K562 (cell line): ENCODE measurements around the gene LPIN2. TPM values are rescaled to one million over a fixed set of nuclear protein-coding genes. Genes with fewer than 3 reads are reported as not detected.
A peak's percentile ranks its signal among the peaks of the same experiment; 100 is the strongest.

ENCODE experiments used
- ATAC-seq: fragments of 200-7000 bp; cut with Tn5 transposase; 3 replicates; pipeline ENCODE4 v1.9.1; 2020; ENCODE audit warnings: moderate library complexity
- BruUV-seq: library from RNA; stranded (reverse); fragments of 400-500 nt; replicated peaks from 2 replicates; lab custom pipeline; 2021; lab: Mats Ljungman, UMichigan
- CTCF ChIA-PET: fragments of 300-600 bp; formaldehyde crosslinking; extraction: SDS; loops from one replicate; lab custom pipeline; 2021; ENCODE audit warnings: low intra/inter-chr PET ratio; lab: Yijun Ruan, JAX
- POLR2A ChIA-PET: fragments of 300-600, 350-650 bp; sonication (Branson Sonifier 250); formaldehyde crosslinking; extraction: SDS; loops from one replicate; lab custom pipeline; 2021; ENCODE audit warnings: antibody characterized with exemption, inconsistent platforms; lab: Yijun Ruan, JAX
- DNase-seq, 4 experiments: peaks; one replicate each; pipeline versions ENCODE4 v3.0.0 to v3.0.0-alpha.2; 2011 to 2018; ENCODE audit warnings: low spot score in 3 of 4, mixed read lengths in 3 of 4; ENCODE audit errors: extremely low read depth in 1 of 4
- FAIRE-seq: peaks from 2 replicates; lab custom pipeline; 2011; peaks lifted over from hg19 to GRCh38; lab: Jason Lieb, UNC
- H2AFZ ChIP-seq: 2 replicates; pipeline ENCODE4 v1.6.0; 2011; ENCODE audit warnings: low read depth, low read length, control low read depth, inconsistent platforms
- H3K27ac ChIP-seq: fragments of 200-600 bp; 3 replicates; pipeline ENCODE4 v1.8.0; 2011; ENCODE audit warnings: low read depth, mild to moderate bottlenecking, control low read depth, inconsistent platforms, low read length, moderate library complexity, mixed read lengths; ENCODE audit errors: extremely low read depth
- H3K27me3 ChIP-seq, 2 experiments: fragments of 300-600 bp in 1 of 2; 2 replicates in 1 of 2; 3 replicates in 1 of 2; pipeline versions ENCODE4 v1.6.0 to v1.8.0; 2011; ENCODE audit warnings: inconsistent platforms in 2 of 2, low read length in 2 of 2, mild to moderate bottlenecking in 1 of 2, mixed read lengths in 1 of 2, moderate library complexity in 1 of 2; ENCODE audit not compliant: control insufficient read depth in 2 of 2, insufficient read depth in 2 of 2
- H3K36me3 ChIP-seq: fragments of 300-600 bp; 3 replicates; pipeline ENCODE4 v1.8.0; 2011; ENCODE audit warnings: mild to moderate bottlenecking, low read length, inconsistent platforms; ENCODE audit not compliant: control insufficient read depth, insufficient read depth
- H3K4me1 ChIP-seq, 2 experiments: fragments of 200-600 bp in 1 of 2; replicated peaks in 1 of 2; 2 replicates in 1 of 2; 3 replicates in 1 of 2; pipeline versions ENCODE4 v1.5.1 to v1.8.0; 2011; ENCODE audit warnings: inconsistent platforms in 2 of 2, low read length in 2 of 2, mild to moderate bottlenecking in 1 of 2, mixed read lengths in 1 of 2, moderate library complexity in 1 of 2; ENCODE audit not compliant: control insufficient read depth in 2 of 2, insufficient read depth in 2 of 2
- H3K4me2 ChIP-seq: 2 replicates; pipeline ENCODE4 v1.6.1; 2011; ENCODE audit warnings: low read length, control low read depth, inconsistent platforms, mixed read lengths; ENCODE audit not compliant: insufficient read depth
- H3K4me3 ChIP-seq: fragments of 200-600 bp; sonication (generic), shearing (Covaris generic); 2 replicates; pipeline ENCODE4 v1.5.1; 2016; ENCODE audit warnings: control low read depth, inconsistent platforms
- H3K79me2 ChIP-seq: fragments of 200-600 bp; 3 replicates; pipeline ENCODE4 v1.8.0; 2011; ENCODE audit warnings: low read length, inconsistent platforms; ENCODE audit not compliant: control insufficient read depth, insufficient read depth
- H3K9ac ChIP-seq, 2 experiments: 2 replicates each; pipeline versions ENCODE4 v1.6.0 to v1.6.1; 2011; ENCODE audit warnings: low read depth in 2 of 2, low read length in 2 of 2, control low read depth in 1 of 2, inconsistent platforms in 1 of 2, mild to moderate bottlenecking in 1 of 2, mixed read lengths in 1 of 2; ENCODE audit not compliant: insufficient read depth in 1 of 2
- H3K9me1 ChIP-seq: one replicate; pipeline ENCODE4 v1.6.0; 2011; ENCODE audit warnings: inconsistent platforms, mild to moderate bottlenecking, low read length, moderate library complexity; ENCODE audit not compliant: control insufficient read depth, insufficient read depth
- H3K9me3 ChIP-seq: replicated peaks from 2 replicates; pipeline ENCODE4 v1.5.1; 2011; ENCODE audit warnings: low read depth, low read length, inconsistent platforms; ENCODE audit not compliant: control insufficient read depth, insufficient read depth
- H4K20me1 ChIP-seq: replicated peaks from 2 replicates; pipeline ENCODE4 v1.6.1; 2011; ENCODE audit warnings: low read length, inconsistent platforms, mixed read lengths; ENCODE audit not compliant: control insufficient read depth, insufficient read depth
- ARID1B ChIP-seq: fragments of 450-650 bp; IDR thresholded peaks from 2 replicates; pipeline ENCODE4 v1.6.1; 2016; ENCODE audit warnings: antibody characterized with exemption, mild to moderate bottlenecking, inconsistent platforms
- CBX3 ChIP-seq, 2 experiments: IDR thresholded peaks; 1 replicate in 1 of 2; 2 replicates in 1 of 2; pipeline ENCODE4 v1.6.1; 2012; ENCODE audit warnings: inconsistent platforms in 2 of 2, low read length in 2 of 2, borderline replicate concordance in 1 of 2, control low read depth in 1 of 2
- CTBP1 ChIP-seq: fragments of 450-650 bp; IDR thresholded peaks from 2 replicates; pipeline ENCODE4 v1.6.1; 2016; ENCODE audit warnings: borderline replicate concordance
- DPF2 ChIP-seq: fragments of 450-650 bp; IDR thresholded peaks from 2 replicates; pipeline ENCODE4 v1.6.1; 2016
- MAZ ChIP-seq, 2 experiments: fragments of 450-650 bp in 1 of 2; sonication (generic) in 1 of 2; formaldehyde crosslinking; IDR thresholded peaks in 1 of 2; conservative IDR thresholded peaks in 1 of 2; 2 replicates each; pipeline versions ENCODE4 v1.4.0 to v1.5.0; 2020; ENCODE audit warnings: mild to moderate bottlenecking in 1 of 2, missing genetic modification reagents in 1 of 2
- MEF2A ChIP-seq: IDR thresholded peaks from 2 replicates; pipeline ENCODE4 v1.6.1; 2011; ENCODE audit warnings: low read depth, mild to moderate bottlenecking, low read length, moderate library complexity; ENCODE audit not compliant: control insufficient read depth
- MEF2D ChIP-seq: conservative IDR thresholded peaks from 2 replicates; pipeline ENCODE4 v1.6.1; 2016; ENCODE audit warnings: low read depth, missing genetic modification characterization, missing compliant biosample characterization
- MLLT1 ChIP-seq, 2 experiments: fragments of 450-650 bp; IDR thresholded peaks; 2 replicates each; pipeline ENCODE4 v1.6.1; 2016
- OTX1 ChIP-seq: fragments of 450-650 bp; formaldehyde crosslinking; IDR thresholded peaks from 2 replicates; pipeline ENCODE4 v1.4.0; 2022; ENCODE audit warnings: mild to moderate bottlenecking
- PYGO2 ChIP-seq: fragments of 450-650 bp; IDR thresholded peaks from 2 replicates; pipeline ENCODE4 v1.6.1; 2016; ENCODE audit warnings: mild to moderate bottlenecking, missing genetic modification characterization, moderate library complexity, missing compliant biosample characterization
- RCOR1 ChIP-seq, 2 experiments: IDR thresholded peaks; 2 replicates each; pipeline ENCODE4 v1.6.1; 2012; ENCODE audit warnings: low read depth in 2 of 2, low read length in 2 of 2, borderline replicate concordance in 1 of 2, improper control_type of control experiment in 1 of 2
- SMAD2 ChIP-seq: fragments of 150-350 bp; IDR thresholded peaks from 2 replicates; pipeline ENCODE4 v1.6.1; 2014; ENCODE audit warnings: low read depth, mild to moderate bottlenecking, low read length
- SMARCA4 ChIP-seq: fragments of 450-650 bp; IDR thresholded peaks from 2 replicates; pipeline ENCODE4 v1.6.1; 2016
- SPI1 ChIP-seq: IDR thresholded peaks from 2 replicates; pipeline ENCODE4 v1.6.1; 2011; ENCODE audit warnings: low read depth, low read length, control low read depth, borderline replicate concordance
- ZBTB17 ChIP-seq: fragments of 450-650 bp; formaldehyde crosslinking; IDR thresholded peaks from 2 replicates; pipeline ENCODE4 v1.4.0; 2020; ENCODE audit warnings: mild to moderate bottlenecking
- ZNF212 ChIP-seq: fragments of 450-650 bp; formaldehyde crosslinking; IDR thresholded peaks from 2 replicates; pipeline ENCODE4 v1.4.0; 2020; ENCODE audit warnings: mild to moderate bottlenecking
- ZNF395 ChIP-seq: fragments of 200-800 bp; sonication (Bioruptor generic); IDR thresholded peaks from 2 replicates; pipeline ENCODE4 v1.6.1; 2017; ENCODE audit warnings: missing genetic modification characterization, missing compliant biosample characterization
- ZNF75A ChIP-seq: fragments of 450-650 bp; formaldehyde crosslinking; IDR thresholded peaks from 2 replicates; pipeline ENCODE4 v1.4.0; 2020; ENCODE audit warnings: mild to moderate bottlenecking
- WGBS: fragments of 100-300 bp; shearing (Covaris generic); methylation state at CpG from one replicate; pipeline ENCODE4 v1.1.6; 2016; ENCODE audit warnings: low coverage, mixed read lengths; ENCODE audit not compliant: insufficient coverage; ENCODE audit errors: missing lambda C conversion rate; 5-methylcytosine and 5-hydroxymethylcytosine counted together
- in situ Hi-C: fragments of 300-500 bp; cut with MboI; formaldehyde crosslinking; loops from 4 replicates; pipeline ENCODE4 v1.15.0; 2018; ENCODE audit warnings: inconsistent platforms, mixed read lengths
- intact Hi-C: fragments of 100-400 bp; cut with micrococcal nuclease; formaldehyde crosslinking; loops from 2 replicates; pipeline ENCODE4 v1.14.2; 2022
- polyA plus RNA-seq, 8 experiments: library from polyadenylated mRNA; depleted of rRNA in 4 of 8; stranded (reverse) in 5 of 8; unstranded in 3 of 8; fragments of >200 nt; fragmentation: Nextera tagmentation in 2 of 8; fragmentation: Illumina TruSeq in 1 of 8; extraction: Ambion mirVana in 2 of 8; extraction: Trizol in 1 of 8; gene quantifications; 2 replicates each; pipeline versions ENCODE4 v1.2.1 to v1.2.3, GENCODE V29; 2011 to 2014; ENCODE audit warnings: inconsistent platforms in 1 of 8, missing spikeins in 1 of 8
- total RNA-seq, 7 experiments: library from RNA; depleted of rRNA in 6 of 7; stranded (reverse); fragments of >200 nt in 6 of 7; fragmentation: Illumina TruSeq in 2 of 7; extraction: Trizol in 2 of 7; gene quantifications; 2 replicates each; pipeline versions ENCODE4 v1.2.1 to v1.2.3, GENCODE V29; 2011 to 2021; ENCODE audit warnings: low replicate concordance in 1 of 7

The LPIN2 gene
- total and polyA plus RNA-seq, 9 of the 15 experiments (the other 6 are each of a cell fraction or from before 2014, with no cell fraction given), result 5.2 to 34.8 (median 24.6) TPM

DNA sequence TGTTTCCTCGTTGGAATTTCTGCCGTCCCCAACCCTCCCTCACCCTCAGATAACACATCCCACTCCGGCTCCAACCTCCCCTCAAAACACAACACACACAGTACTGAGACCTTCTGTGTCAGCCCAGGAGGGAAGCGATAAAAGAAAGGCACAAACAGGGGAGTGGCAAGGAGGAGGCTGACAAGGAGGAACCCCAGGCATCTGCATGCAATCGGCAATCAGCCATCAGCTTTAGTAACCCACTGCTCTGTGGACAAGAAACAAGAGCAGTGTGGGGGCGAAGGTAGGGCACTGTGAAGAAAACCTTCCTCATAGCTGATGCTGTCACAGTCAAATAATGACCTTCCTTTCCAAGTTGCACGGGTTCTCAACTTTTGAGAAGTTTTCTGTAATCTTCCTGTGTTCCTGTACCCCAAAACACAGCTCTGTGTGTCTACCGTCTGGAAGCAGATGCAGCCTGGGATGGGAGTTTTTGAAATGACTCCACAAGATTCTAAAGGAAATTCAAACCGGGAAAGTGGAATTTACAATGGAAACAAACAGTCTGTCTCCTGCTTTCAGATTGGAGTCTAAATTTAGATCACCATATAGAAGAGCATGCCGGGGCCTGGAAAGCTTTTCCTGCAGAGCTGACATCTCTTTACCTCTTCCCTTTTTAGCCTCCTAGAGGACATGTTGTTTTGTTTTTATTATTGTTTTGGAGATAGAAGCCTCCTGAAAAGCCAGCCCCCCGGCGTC, 16.4 kb upstream of the LPIN2 start:
- Histone ChIP-seq H3K9me1 (no peaks in the 10 kb centered on the region), H3K9ac (peak overlapping the region; percentile 16 to 29; a peak in 2 of 4 replicates), H3K36me3 (no peaks in the 10 kb centered on the region), H3K27me3 (no peaks in the 10 kb centered on the region), H3K9me3 (no peaks in the 10 kb centered on the region), H2AFZ (peak overlapping the region; percentile 80), H3K4me3 (no peak overlapping the region), H3K79me2 (no peaks in the 10 kb centered on the region), H3K4me2 (peak overlapping the region; percentile 63), H3K4me1 (peaks cover 3 to 17% of the 10 kb centered on the region in 2 experiments; a peak in 3 of 5 replicates), H4K20me1 (no peaks in the 10 kb centered on the region), H3K27ac (no peak overlapping the region; the same call in 2 of the 3 replicates)
- POLR2A ChIA-PET, result interaction anchor here (0.7 to 1.0 kb wide), 2 partner anchors 15 to 219 kb away, joined by 3 read pairs; partner anchors contain the start of gene MYL12A
- ATAC-seq, result peak; percentile 76
- peak; percentile 86 for FAIRE-seq
- peak in 3 of 4 experiments; percentile 24 to 64 (median 61) for DNase-seq
- in situ Hi-C loops (no loop called here), intact Hi-C loops (no loop called here)
- CTCF ChIA-PET, result no interaction called here
- 16% methylated on average over 12 of the region's 12 CpGs for WGBS
- no TSS peak for BruUV-seq
- TF ChIP-seq CTBP1 (peak; percentile 44; the same call in 1 of the 2 replicates), ARID1B (0 out of 2 replicates have a peak, but pooled peaks have one; percentile 15), ZNF395 (peak; percentile 36; the same call in 1 of the 2 replicates), ZNF75A (CRISPR knock-in tag) (no peak), DPF2 (0 out of 2 replicates have a peak, but pooled peaks have one; percentile 42), RCOR1 (IDR thresholded peaks at IDR 0.05; ENCODE audit: borderline replicate concordance in 1 of 2, low read depth in 2 of 2, low read length in 2 of 2) (0 out of 4 replicates have a peak, but pooled peaks of 1 of the 2 experiments have one; percentile 3), CBX3 (IDR thresholded peaks at IDR 0.05; ENCODE audit: borderline replicate concordance in 1 of 2, low read length in 2 of 2) (0 out of 3 replicates have a peak, but pooled peaks of 1 of the 2 experiments have one; percentile 14), SMAD2 (no peak), ZBTB17 (CRISPR knock-in tag) (peak; percentile 71), PYGO2 (tag) (0 out of 2 replicates have a peak, but pooled peaks have one; percentile 5), SPI1 (peak; percentile 54; the same call in 1 of the 2 replicates), ZNF212 (CRISPR knock-in tag) (no peak), OTX1 (CRISPR knock-in tag) (no peak), MLLT1 (IDR thresholded peaks at IDR 0.05) (peak in 1 of 2 experiments; percentile 75; a peak in 2 of 4 replicates), MEF2D (tag) (peak; percentile 42; the same call in 1 of the 2 replicates), MEF2A (peak; percentile 32; the same call in 1 of the 2 replicates), SMARCA4 (peak; percentile 36; the same call in 1 of the 2 replicates), MAZ (CRISPR knock-in tag; conservative IDR thresholded peaks at IDR 0.05 in 1 of 2, IDR thresholded peaks at IDR 0.05 in 1 of 2) (0 out of 4 replicates have a peak, but pooled peaks of 1 of the 2 experiments have one; percentile 28)
